GM12801 (cell line): ENCODE data around the gene NRARP.

Experiments used
- TF ChIP-seq, protein P1 (sequence below): IDR thresholded peaks from one replicate; pipeline ENCODE4 v1.5.1; 2011; ENCODE audit warnings: control low read depth; ENCODE audit not compliant: insufficient read length; ENCODE audit errors: extremely low read depth

NRARP gene

DNA sequence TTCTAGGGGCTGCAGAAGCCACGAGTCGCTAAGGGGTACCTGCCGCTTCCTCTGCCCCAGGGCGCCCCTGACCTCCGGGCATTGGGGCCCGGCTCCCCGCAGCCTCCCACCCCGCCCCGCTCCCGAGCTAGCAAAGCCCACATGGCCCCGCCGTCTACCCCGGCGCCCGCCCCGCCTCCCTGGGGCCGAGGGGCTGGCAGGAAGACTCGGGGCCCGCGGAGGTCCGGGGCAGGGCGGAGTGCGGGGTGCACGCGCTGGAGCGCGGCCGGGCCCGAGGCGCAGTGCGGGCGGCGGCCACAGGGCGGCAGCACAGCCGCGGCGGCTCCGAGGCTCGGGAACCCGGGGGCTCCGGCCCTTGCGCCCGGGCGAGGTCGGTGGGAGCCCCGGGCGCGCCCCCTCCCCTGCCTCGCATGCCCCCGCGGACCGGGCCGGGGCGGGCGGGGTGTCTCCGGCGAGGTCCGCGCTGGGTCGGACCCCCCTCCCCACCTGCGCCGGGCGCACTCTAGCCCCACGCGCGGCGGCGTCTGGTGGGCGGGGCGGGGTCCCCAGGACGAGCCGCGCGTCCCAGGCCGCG is 6.7 kb downstream of the NRARP start:
- TF ChIP-seq, protein P1, sequence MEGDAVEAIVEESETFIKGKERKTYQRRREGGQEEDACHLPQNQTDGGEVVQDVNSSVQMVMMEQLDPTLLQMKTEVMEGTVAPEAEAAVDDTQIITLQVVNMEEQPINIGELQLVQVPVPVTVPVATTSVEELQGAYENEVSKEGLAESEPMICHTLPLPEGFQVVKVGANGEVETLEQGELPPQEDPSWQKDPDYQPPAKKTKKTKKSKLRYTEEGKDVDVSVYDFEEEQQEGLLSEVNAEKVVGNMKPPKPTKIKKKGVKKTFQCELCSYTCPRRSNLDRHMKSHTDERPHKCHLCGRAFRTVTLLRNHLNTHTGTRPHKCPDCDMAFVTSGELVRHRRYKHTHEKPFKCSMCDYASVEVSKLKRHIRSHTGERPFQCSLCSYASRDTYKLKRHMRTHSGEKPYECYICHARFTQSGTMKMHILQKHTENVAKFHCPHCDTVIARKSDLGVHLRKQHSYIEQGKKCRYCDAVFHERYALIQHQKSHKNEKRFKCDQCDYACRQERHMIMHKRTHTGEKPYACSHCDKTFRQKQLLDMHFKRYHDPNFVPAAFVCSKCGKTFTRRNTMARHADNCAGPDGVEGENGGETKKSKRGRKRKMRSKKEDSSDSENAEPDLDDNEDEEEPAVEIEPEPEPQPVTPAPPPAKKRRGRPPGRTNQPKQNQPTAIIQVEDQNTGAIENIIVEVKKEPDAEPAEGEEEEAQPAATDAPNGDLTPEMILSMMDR, result no peak

GRCh38 chr9:137294681-137295237 is 7.3 kb downstream of the NRARP start:
- TF ChIP-seq, protein P1, result no peak

DNA sequence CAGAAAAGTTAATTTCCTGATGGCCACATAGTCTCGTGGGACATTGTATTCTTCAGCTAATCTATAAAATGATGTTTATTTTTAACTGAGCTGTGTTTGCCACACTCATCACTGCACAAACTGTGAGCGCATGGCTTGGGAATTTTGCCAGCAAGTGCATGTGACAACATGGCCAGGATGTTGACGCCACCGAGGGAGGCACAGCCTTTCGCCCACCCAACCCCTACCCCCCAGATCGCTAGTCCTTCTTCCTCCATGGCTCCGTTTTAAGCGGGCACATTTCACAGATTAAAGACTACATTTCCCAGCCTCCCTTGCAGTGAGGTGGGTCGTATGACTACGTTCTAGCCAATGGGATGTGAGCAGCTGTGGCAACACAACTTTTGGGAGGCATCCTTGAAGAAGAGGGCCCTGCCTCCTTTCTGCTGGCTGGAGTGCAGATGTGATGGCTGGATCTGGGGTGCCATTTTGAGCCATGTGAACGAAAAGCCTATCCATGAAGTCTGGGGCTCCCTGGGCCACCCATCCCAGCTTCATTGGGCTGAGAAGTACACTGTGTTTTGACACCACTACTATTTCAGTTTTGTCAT is 7.9 kb downstream of the NRARP start:
- TF ChIP-seq, protein P1, result no peak

DNA sequence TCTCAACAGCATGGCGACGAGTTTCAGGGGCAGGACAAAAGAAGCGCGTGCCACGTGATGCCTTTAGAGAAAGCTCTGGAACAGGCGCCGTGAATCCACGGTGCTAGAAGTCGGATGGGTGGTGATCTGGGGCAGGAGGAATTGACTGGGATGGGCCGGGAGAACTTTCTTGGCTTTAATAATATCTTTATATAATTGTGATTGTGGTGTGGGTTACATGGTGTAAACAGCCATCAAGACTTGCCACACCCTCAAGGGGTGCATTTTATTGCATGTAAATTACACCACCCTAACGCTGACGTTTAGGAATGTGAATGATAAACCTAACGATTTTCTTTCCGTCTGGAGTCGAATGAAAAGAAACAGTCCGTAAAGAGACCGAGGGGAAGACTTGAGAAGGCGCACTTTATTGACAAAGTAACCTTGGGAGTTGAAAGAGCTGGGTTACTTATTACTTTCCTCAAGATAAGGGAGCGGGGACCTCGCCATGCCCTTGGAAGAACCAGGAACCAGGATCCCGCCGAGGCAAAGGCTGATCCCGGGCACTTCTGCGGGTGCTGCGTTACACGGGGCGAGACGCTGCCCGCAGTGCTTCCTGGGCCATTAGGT is 8.5 kb downstream of the NRARP start:
- TF ChIP-seq, protein P1, result no peak

- TF ChIP-seq, protein P1, result no peak
Measured at GRCh38 chr9:137293094-137293481, 9.0 kb downstream of the NRARP start.

DNA sequence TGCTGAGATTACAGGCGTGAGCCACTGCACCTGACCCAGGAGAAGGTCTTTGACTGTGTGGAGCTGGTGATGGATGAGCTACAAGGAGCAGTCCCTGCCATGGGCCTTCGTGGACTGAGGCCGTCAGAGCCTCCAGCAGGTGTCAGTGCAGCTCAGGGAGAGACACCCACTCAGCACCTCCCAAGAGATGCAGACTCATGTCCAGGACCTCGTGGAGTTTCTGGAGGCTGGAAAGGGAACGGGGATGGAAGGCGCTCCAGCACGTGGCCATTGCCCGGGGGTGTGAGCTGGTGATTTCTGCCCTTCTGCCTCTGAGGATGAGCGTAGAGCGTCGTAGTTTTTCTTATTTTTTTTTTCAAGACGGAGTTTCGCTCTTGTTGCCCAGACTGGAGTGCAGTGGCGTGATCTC is 15.1 kb downstream of the NRARP start:
- TF ChIP-seq, protein P1, result no peak

DNA sequence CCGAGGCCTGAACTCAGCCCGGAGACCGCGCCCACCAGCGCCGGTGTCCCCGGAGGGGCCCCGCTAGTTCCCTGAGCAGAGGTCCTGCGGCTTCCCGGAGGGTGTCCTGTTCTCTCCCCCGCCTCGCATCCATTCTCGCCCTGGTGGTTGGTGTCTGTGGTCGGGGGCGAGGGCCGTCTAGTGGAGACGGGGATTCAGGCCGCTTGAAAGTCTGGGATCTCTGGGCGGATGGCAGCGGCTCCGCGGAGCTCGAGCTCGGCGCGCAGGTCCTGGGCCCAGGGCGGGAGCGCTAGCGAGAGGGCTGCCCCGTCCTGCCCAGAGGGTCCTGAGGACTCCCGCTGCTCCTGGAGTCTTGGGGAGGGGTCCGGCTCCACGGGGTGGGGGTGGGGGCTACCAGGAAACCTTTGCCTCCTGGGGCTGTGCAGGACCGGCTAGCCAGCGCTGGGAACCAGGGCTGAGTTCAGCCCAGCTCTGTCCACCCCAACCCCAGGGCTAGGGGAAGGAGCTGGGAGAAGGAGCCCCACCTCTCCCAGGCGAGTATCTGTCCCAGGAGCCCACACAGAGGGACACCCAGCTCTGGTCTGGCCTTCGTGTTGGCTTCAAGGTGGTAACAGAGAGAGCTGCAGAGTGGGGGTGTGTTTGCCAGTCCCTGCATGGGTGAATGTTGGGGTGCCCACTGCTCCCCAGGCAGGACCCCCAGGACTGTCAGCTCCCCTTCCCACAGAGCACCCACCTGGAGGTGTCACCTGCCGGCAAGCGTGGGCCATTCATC is 20.5 kb downstream of the NRARP start:
- TF ChIP-seq, protein P1, result no peak
